OCI-LY7 (cell line): Measurements from ENCODE around the gene C10orf71.

Experiments used
- CTCF ChIP-seq: fragments of 200-600 bp; sonication (generic); conservative IDR thresholded peaks from 2 replicates; pipeline ENCODE4 v1.5.1; 2014; ENCODE audit warnings: mild to moderate bottlenecking, antibody characterized with exemption, low read length, moderate library complexity, mixed read lengths
- EZH2phosphoT487 ChIP-seq: fragments of 200-600 bp; sonication (generic); IDR thresholded peaks from 2 replicates; pipeline ENCODE4 v1.6.1; 2018; ENCODE audit warnings: low read depth, borderline replicate concordance, mild to moderate bottlenecking, mixed run types, antibody characterized with exemption, low read length, moderate library complexity, mixed read lengths

GRCh38 chr10:49319206-49319605 is 20.2 kb downstream of the C10orf71 start:
- TF ChIP-seq CTCF (no peak), EZH2phosphoT487 (no peak)
